Measurements from ENCODE around the gene PHACTR2. TPM values are rescaled to one million over a fixed set of nuclear protein-coding genes. Genes with fewer than 3 reads are reported as not detected.

The PHACTR2 gene
- total RNA-seq, 6 experiments from 2014 or later = 66.7 to 92.7 (median 84.1) TPM

- Mint-ChIP-seq H3K36me3 (ENCODE audit: low read depth) (peaks cover 70% of the 10 kb centered on the region), H3K27ac (no peak overlapping the region), H3K27me3 (ENCODE audit: insufficient read depth) (no peaks in the 10 kb centered on the region), H3K9me3 (peaks cover 19% of the 10 kb centered on the region), H3K4me3 (no peak overlapping the region), H3K4me1 (ENCODE audit: low read depth) (peaks cover 44% of the 10 kb centered on the region)
- no peak for TF ChIP-seq CTCF (IDR thresholded peaks at IDR 0.05)
- DNase-seq = no peak
Observed at GRCh38 chr6:143802833-143803565, 125.2 kb downstream of the PHACTR2 start.

GRCh38 chr6:143803769-143804568 is 126.2 kb downstream of the PHACTR2 start:
- Mint-ChIP-seq H3K9me3 (peaks cover 14% of the 10 kb centered on the region), H3K4me1 (ENCODE audit: low read depth) (peaks cover 44% of the 10 kb centered on the region), H3K27me3 (ENCODE audit: insufficient read depth) (no peaks in the 10 kb centered on the region), H3K36me3 (ENCODE audit: low read depth) (peaks cover 65% of the 10 kb centered on the region), H3K4me3 (no peak overlapping the region), H3K27ac (no peak overlapping the region)
- no peak for TF ChIP-seq CTCF (IDR thresholded peaks at IDR 0.05)
- DNase-seq = no peak

GRCh38 chr6:143804835-143805239 is 127.1 kb downstream of the PHACTR2 start:
- TF ChIP-seq CTCF (IDR thresholded peaks at IDR 0.05) = no peak
- no peak overlapping the region; the same call in 1 of the 2 replicates for H3K27ac Mint-ChIP-seq
- no peaks in the 10 kb centered on the region for H3K27me3 Mint-ChIP-seq (ENCODE audit: insufficient read depth)
- peaks cover 6% of the 10 kb centered on the region; the same call in 1 of the 2 replicates for H3K9me3 Mint-ChIP-seq
- H3K4me1 Mint-ChIP-seq (ENCODE audit: low read depth) = peaks cover 44% of the 10 kb centered on the region
- no peak for DNase-seq
- peak overlapping the region; percentile 49 for H3K4me3 Mint-ChIP-seq
- H3K36me3 Mint-ChIP-seq (ENCODE audit: low read depth) = peaks cover 56% of the 10 kb centered on the region

- peak; percentile 17 for DNase-seq
- TF ChIP-seq CTCF (IDR thresholded peaks at IDR 0.05) = no peak
- Mint-ChIP-seq H3K27me3 (ENCODE audit: insufficient read depth) (no peaks in the 10 kb centered on the region), H3K4me1 (ENCODE audit: low read depth) (peaks cover 44% of the 10 kb centered on the region), H3K4me3 (no peak overlapping the region), H3K9me3 (no peaks in the 10 kb centered on the region), H3K36me3 (ENCODE audit: low read depth) (peaks cover 44% of the 10 kb centered on the region), H3K27ac (0 out of 2 replicates have a peak overlapping the region, but pooled peaks have one; percentile 40)
Observed at GRCh38 chr6:143806282-143807102, 128.7 kb downstream of the PHACTR2 start.

- Mint-ChIP-seq H3K27me3 (ENCODE audit: insufficient read depth) (no peaks in the 10 kb centered on the region), H3K9me3 (no peaks in the 10 kb centered on the region), H3K27ac (no peak overlapping the region), H3K4me1 (ENCODE audit: low read depth) (peaks cover 44% of the 10 kb centered on the region), H3K4me3 (no peak overlapping the region), H3K36me3 (ENCODE audit: low read depth) (peaks cover 42% of the 10 kb centered on the region)
- DNase-seq = no peak
- no peak for TF ChIP-seq CTCF (IDR thresholded peaks at IDR 0.05)
Observed at GRCh38 chr6:143807103-143807772, 129.5 kb downstream of the PHACTR2 start.
